ENCODE results near the gene RASSF8.
A peak's percentile ranks its signal among the peaks of the same experiment; 100 is the strongest.

RASSF8 gene

GRCh38 chr12:25958428-25959070, at the start of gene RASSF8:
RASSF8 (plus strand) TSS chr12:25958682; CDS start chr12:26055344, 96,662 bp downstream.
- peak; percentile 61 for DNase-seq

- no peak for DNase-seq
These were observed 43.9 kb upstream of the RASSF8 start for GRCh38 chr12:25914551-25914950.

- no peak for DNase-seq
These were observed 33.9 kb upstream of the RASSF8 start for GRCh38 chr12:25924491-25925001.

- DNase-seq: no peak
These were observed 33.4 kb upstream of the RASSF8 start for GRCh38 chr12:25925064-25925463.

GRCh38 chr12:25926536-25926935, 31.9 kb upstream of the RASSF8 start:
- DNase-seq: no peak

- DNase-seq: no peak
These were observed 29.3 kb upstream of the RASSF8 start for GRCh38 chr12:25929142-25929541.

GRCh38 chr12:25932971-25933370, 25.5 kb upstream of the RASSF8 start:
- DNase-seq: no peak

- DNase-seq: no peak
These were observed 24.0 kb upstream of the RASSF8 start for GRCh38 chr12:25934456-25934855.

GRCh38 chr12:25935355-25936144, 22.9 kb upstream of the RASSF8 start:
- DNase-seq: no peak

- DNase-seq: no peak
These were observed 21.4 kb upstream of the RASSF8 start for GRCh38 chr12:25937096-25937495.

GRCh38 chr12:25938581-25938980, 19.9 kb upstream of the RASSF8 start:
- no peak for DNase-seq

- no peak for DNase-seq
These were observed 18.9 kb upstream of the RASSF8 start for GRCh38 chr12:25939606-25940005.

GRCh38 chr12:25940886-25941285, 17.6 kb upstream of the RASSF8 start:
- no peak for DNase-seq

- no peak for DNase-seq
These were observed 15.8 kb upstream of the RASSF8 start for GRCh38 chr12:25942709-25943108.

GRCh38 chr12:25943940-25944339, 14.5 kb upstream of the RASSF8 start:
- DNase-seq: no peak

- DNase-seq: no peak
These were observed 9.1 kb upstream of the RASSF8 start for GRCh38 chr12:25949343-25949742.

GRCh38 chr12:25950329-25951115, 8.0 kb upstream of the RASSF8 start:
- DNase-seq: no peak

- peak; percentile 38 for DNase-seq
These were observed 572 bp upstream of the RASSF8 start for GRCh38 chr12:25957793-25958427.

- peak; percentile 7 for DNase-seq
These were observed 834 bp downstream of the RASSF8 start for GRCh38 chr12:25959071-25959961.

- DNase-seq: peak; percentile 21
These were observed 1.7 kb downstream of the RASSF8 start for GRCh38 chr12:25960143-25960542.

- no peak for DNase-seq
These were observed 2.5 kb downstream of the RASSF8 start for GRCh38 chr12:25960961-25961360.
